GM19193 (cell line): ENCODE data around the gene RETREG1.

Source experiments
- POLR2A ChIP-seq: IDR thresholded peaks from 4 replicates; pipeline ENCODE4 v1.6.1; 2011; ENCODE audit not compliant: insufficient read depth, insufficient read length; ENCODE audit errors: extremely low read depth

Gene RETREG1

GRCh38 chr5:16616536-16617273 lies at the start of gene RETREG1:
RETREG1 (minus strand) TSS chr5:16616997; CDS start chr5:16616971, 26 bp downstream.
- no peak for TF ChIP-seq POLR2A

GRCh38 chr5:16666130-16666882 lies 49.5 kb upstream of the RETREG1 start:
- no peak for TF ChIP-seq POLR2A

- no peak for TF ChIP-seq POLR2A
Observed at GRCh38 chr5:16665601-16666000, 48.8 kb upstream of the RETREG1 start.

- no peak for TF ChIP-seq POLR2A
Observed at GRCh38 chr5:16664368-16664767, 47.6 kb upstream of the RETREG1 start.

GRCh38 chr5:16663840-16664239 lies 47.0 kb upstream of the RETREG1 start:
- TF ChIP-seq POLR2A, result no peak

- no peak for TF ChIP-seq POLR2A
Observed at GRCh38 chr5:16661713-16662112, 44.9 kb upstream of the RETREG1 start.

GRCh38 chr5:16660982-16661381 lies 44.2 kb upstream of the RETREG1 start:
- TF ChIP-seq POLR2A, result no peak

GRCh38 chr5:16659536-16659935 lies 42.7 kb upstream of the RETREG1 start:
- TF ChIP-seq POLR2A, result no peak

GRCh38 chr5:16656561-16657191 lies 39.9 kb upstream of the RETREG1 start:
- TF ChIP-seq POLR2A, result no peak

GRCh38 chr5:16654647-16655334 lies 38.0 kb upstream of the RETREG1 start:
- no peak for TF ChIP-seq POLR2A

GRCh38 chr5:16644301-16644889 lies 27.6 kb upstream of the RETREG1 start:
- no peak for TF ChIP-seq POLR2A

- TF ChIP-seq POLR2A, result no peak
Observed at GRCh38 chr5:16642867-16643266, 26.1 kb upstream of the RETREG1 start.

- no peak for TF ChIP-seq POLR2A
Observed at GRCh38 chr5:16639206-16639605, 22.4 kb upstream of the RETREG1 start.

- TF ChIP-seq POLR2A, result no peak
Observed at GRCh38 chr5:16628376-16628775, 11.6 kb upstream of the RETREG1 start.
